HTR-8/SVneo (cell line): ENCODE data around the gene TNIK.

Experiments
- DNase-seq: peaks from one replicate; pipeline ENCODE4 v3.0.0; 2011; ENCODE audit warnings: low spot score, mixed read lengths; ENCODE audit not compliant: insufficient read length
- FAIRE-seq: peaks from 2 replicates; lab custom pipeline; 2011; peaks lifted over from hg19 to GRCh38; lab: Jason Lieb, UNC

The TNIK gene

DNA sequence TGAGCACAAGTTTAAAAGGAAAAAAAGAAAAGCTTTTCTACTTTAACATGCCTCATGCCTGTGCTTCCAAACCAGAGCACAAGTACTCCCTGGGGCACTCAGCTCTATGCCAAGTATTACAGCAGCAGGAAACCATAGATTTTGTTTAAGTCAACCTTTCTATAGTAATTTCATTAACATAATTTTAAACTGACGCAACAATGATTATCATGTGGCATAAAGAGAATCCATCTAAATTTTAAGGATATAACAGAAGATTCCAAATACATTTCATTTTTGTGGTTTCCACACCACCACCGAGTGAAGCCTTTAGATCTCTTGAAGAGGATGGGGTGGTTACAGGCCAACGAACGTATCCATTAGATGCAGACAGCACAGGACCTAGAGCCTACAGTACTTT lies 112.1 kb downstream of the TNIK start:
- no peak for DNase-seq
- no peak for FAIRE-seq

DNA sequence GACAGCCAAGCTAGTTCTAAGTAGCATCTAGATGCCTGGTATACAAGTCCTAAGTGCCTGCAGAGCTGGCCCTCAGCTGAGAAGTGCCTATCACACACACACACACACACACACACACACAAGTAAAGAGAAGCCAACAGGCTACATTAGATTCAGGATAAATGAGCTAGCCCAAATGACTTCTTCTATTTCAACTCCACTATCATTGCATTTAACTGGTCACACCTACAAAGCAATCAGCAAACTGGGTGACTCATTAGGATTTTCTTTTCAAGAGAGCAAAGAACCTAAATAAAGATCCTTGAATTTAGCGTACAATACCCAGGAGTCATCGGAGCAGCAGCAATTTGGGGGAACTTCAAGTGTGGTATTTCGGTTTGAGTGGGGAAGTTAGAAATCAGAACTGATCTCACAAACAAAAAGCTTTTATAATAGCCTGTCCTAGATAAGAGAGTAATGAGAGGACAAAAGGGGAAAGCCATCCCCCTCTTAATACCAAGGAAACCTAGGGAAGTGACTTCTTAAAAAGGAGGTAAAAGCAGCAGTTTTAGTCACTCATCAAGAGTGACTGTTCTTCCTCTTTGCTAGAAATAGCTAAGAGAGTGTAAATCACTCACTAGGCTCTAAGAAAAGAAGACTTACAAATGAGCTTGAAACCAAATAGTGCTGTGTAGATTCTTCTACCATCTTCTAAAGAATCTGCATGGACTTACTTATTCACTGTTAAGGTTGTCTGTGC lies 112.7 kb downstream of the TNIK start:
- FAIRE-seq = no peak

DNA sequence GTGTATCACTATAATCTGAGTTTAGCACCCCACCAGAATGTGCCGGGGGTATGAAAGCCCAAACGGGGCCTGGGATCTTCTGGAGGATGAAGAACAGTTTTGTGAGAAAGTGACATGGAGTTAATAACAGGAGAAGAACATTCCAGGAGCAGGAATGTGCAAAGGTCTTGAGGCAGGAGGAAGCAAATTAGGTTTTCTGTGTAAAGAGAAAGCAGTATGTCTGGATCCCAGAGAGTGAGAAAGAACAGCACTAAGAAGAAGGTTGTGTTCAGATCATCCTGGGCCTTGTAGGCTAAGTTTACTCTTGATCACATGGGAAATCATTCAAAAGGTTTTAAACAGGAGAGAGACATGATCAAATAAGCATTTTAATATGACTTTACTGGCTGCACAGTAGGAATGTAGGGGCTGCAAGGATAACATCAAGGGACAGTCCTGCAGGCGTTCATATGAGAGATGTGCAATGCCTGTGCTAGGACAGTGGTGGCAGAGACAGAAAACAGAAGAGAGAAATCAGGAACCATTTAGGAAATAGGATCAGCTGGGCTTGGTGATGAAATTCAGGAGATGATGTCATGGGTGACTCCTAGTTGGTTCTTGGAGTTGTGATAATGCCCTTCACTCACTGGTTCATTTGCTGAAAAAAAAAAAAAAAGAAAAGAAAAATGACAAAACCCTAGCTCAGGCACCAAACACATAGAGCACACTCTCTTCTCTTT lies 113.5 kb downstream of the TNIK start:
- no peak for FAIRE-seq
- no peak for DNase-seq

More for the DNA sequence above, 112.7 kb downstream of the TNIK start:
- no peak for DNase-seq

DNA sequence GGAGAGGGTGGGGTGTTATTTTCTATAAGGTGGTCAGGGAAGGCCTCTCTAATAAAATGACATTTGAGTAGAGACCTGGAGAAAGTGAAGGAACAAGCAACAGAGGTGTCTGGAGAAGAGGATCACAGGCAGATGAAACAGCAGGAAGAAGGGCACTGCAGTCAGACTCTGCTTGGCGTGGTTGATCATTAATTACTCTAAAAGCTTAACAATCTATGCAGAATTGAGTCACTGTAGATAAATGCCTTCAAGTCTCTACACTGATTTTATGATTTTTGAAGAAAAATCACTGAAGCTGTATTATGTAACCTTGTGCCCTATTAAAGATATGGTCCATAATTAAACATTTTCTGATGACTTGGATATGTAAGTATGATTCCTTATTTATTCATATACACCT lies 114.2 kb downstream of the TNIK start:
- FAIRE-seq (no peak), DNase-seq (no peak)

DNA sequence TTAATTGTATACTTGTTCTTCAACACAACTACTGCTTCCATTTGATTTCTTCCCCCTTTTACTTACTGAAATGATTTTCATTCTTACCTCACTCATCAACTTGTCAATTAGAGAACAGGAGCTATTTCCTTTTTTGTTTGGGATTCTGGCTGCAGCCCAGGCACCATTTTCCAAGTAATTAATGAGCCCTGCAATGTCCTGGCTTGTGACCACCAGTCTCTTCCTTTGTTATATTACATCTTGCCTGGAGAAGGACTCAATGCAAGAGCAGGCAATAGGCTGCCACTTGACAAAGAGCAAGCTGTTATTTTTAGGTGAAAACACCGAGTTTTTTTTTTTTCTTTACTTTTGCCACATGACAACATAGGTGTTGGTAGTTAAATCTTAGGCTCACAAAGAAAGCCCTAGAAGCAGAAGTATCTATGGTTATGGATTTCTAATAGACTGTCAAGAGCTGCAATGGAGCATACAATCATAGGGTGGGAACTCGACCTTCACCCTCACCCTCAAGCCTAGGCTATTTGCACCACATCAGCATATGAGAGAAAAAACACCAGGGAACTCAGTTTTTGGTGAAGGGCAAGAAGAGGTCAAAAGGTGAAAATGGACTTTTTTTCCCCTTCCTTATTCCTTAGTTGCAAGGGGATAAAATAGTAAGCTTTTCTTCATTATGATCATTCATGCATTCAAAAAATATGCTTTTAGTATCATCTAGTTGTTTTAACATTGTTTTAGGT lies 114.9 kb downstream of the TNIK start:
- FAIRE-seq (no peak), DNase-seq (no peak)

DNA sequence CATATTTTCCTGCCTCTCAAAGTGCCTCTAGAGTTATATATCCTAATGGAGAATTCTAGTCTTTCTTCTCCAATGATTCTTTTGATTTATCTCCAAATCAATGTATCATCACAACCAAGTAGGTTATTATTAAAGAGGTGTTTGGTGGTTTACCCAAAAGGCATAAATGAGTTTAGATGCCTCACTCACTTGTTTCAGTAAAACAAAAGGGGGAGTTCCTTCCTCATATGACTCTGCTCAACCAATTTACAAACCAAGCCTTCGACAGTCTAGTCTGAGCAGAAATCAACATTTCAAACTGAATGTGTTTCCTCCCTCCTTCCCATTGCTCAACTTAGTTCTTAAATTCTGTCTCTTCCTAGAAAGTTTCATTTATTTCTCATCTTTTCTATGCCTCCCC lies 116.5 kb downstream of the TNIK start:
- FAIRE-seq (no peak), DNase-seq (no peak)

DNA sequence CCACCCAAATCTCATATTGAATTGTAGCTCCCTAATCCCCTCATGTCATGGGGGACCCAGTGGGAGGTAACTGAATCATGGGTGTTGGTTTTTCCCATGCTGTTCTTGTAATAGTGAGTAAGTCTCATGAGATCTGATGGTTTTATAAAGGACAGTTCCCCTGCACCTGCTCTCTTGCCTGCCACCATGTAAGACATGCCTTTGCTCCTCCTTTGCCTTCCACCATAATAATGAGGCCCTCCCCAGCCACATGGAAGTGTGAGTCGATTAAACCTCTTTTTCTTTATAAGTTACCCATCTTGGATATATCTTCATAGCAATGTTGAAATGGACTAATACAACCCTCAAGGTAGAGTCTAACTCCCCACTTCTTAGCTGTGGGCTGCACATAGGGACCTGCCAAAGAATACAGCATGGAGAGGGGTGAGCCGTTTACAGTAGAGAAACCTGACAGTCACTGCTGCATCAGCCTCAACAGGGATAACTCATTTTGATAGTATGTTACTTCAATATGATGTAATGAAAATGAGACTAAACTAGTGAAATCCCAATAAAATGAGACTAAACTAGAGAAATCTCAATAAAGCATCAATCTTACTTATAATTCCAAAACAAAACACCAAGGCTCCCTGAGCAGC lies 117.3 kb downstream of the TNIK start:
- DNase-seq = no peak
- FAIRE-seq = no peak

DNA sequence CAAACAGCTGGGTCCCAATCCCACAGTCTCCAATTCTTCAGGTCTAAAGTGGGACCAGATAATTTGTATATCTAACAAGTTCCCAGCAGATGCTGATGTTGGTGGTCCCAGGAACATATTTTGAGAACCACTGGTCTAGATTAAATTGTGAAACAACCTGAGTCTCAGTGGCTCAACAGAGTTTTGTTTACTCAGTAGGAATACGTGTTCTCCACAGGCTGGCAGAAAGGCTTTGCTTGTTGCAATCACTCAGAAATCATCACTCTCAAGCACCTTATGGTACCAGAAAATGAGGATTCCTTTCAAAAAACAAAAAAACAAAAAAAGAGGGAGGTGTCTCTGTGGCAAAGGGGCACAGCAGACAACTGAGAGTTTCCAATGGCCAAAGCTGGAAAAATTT lies 118.0 kb downstream of the TNIK start:
- no peak for FAIRE-seq

DNA sequence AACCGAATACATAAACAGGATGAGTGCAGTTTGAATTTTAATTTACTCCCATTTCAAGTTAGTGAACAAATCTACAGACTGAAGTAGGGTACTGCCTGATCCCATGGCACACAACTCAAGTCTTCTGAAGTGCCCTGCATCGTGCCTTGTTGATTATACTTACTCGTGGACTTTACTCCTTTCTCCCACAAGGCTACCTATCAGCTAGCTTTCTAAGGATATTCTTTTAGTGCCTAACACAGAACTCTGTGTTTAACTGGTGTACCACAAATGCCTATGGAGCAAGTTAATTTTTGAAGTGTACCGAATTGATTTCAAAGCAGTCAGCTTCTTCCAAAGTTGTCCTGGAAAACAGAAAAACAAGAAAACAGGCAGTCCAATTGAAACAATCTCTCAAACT lies 119.8 kb downstream of the TNIK start:
- no peak for DNase-seq

More for the DNA sequence above, 118.0 kb downstream of the TNIK start:
- no peak for DNase-seq

DNA sequence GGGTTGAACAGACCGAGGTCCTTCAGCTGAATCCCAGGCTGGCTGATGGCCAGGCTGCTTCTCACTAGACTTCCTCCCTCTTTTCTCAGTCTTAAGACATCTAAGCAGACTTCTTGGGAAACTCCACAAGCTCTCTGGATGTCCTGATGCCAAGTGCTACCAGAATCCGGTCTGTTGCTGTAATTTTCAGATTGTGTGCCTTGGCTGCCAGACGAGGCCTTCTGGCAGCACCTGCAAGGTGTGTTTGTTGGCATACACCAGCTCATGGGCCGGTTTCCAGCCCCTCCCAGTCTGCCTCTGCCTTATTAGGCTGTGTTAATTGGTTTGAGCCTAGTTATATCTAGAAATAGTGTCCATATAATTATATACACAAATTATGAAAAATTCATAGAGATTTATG lies 120.6 kb downstream of the TNIK start:
- FAIRE-seq (no peak), DNase-seq (no peak)

More for the DNA sequence above, 119.8 kb downstream of the TNIK start:
- no peak for FAIRE-seq

DNA sequence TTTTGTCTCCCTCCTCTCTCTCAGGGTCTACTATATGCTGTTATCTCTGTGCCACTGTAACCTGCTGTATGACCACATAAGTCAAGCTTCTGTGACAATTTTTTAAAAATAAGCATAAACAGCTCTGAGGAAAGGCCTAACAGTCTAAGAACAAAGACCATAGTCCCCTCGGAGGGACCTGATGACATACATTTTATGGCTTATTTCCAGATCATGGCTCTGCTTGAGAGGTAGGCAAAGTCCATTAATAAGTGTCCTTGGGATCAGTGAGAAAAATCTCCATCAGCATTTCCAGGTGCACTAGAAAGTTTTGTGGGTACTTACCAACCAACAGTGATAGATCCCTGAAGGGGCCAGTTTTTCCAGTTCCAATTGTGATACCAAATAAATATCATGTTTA lies 123.8 kb downstream of the TNIK start:
- no peak for FAIRE-seq

DNA sequence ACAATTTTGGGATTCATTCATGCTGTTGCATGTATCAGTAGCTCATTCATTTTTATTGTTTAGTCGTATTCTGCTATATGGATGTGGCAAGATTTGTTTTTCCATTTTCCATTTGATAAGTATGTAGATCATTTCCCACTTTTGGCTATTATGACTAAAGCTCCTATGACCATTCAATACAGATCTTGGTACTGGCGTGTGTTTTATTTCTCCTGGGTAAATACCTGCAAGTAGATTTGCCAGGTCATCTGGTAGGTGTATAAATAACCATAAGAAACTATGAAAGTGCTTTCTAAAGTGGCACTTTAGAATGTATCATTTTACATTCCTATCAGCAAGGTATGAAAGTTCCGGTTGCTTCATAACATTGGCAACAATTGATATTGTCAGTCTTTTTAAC lies 124.6 kb downstream of the TNIK start:
- FAIRE-seq = no peak

More for the DNA sequence above, 123.8 kb downstream of the TNIK start:
- DNase-seq = no peak

DNA sequence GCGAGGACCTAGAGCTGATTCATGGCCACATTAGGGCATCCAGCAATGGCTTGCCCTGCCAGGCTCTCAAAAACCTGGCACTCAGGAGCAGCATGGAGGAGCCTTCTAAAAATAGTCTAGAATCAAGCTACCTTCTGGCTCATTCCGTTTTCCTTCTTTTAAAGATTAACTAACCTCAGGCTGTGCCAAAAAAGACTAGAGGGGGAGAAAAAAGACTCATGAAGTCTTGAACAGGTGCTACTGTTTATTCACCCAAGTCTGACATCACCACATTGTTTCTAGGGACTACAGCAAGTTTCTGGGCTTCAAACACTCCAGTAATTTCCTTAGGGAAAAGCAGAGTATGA lies 125.8 kb downstream of the TNIK start:
- DNase-seq (no peak), FAIRE-seq (no peak)

More for the DNA sequence above, 124.6 kb downstream of the TNIK start:
- no peak for DNase-seq

DNA sequence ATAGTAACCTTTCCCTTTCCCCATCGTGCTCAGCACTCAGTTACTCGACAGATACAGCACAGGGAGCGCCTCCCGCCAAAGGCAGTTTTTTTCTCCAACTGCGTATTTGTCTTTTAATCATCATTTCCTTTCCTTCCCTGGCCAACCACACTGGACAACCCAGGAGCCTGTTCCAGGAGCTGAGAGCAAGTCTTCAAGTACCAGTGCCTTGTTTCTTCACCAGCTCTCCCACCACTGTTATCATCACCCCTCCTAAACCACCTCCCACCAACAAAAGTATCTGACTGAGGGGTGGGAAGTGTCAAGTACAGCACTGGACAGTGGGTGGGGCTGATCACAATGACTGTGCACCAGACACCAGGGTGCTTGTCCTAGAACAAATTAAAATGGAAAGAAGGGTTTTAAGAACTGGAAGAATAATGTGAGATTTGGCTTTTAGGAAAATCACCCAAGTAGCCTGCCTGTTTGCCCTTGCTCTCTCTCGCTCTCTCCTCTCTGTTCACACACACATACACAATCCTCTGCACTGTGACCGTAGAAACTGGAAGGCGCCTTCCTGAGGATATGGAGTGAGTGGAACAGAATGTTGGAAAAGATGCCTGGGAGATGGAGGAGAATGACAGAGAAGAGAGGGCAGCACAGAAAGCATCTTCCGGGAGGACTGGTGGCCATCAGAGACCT lies 126.3 kb downstream of the TNIK start:
- FAIRE-seq = no peak
- DNase-seq = no peak

DNA sequence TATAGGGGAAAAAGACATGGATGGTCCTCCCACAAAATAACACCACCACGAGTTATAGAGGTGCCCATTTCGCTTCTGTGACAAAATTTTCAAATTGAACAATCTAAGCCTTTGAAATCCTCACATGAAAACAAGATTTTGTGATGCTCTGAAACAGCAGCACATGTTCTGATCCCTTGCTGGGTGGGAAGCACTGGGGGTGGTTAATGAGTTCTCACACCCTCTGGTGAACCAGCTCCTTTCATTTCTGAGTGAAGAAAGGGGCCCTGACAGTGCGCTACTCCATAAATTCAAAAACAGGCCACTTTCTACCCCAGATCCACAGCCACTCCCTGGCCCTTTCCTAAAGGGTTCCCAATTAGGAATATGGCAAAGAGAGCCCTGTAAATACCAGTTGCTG lies 129.3 kb downstream of the TNIK start:
- DNase-seq = no peak
- no peak for FAIRE-seq

DNA sequence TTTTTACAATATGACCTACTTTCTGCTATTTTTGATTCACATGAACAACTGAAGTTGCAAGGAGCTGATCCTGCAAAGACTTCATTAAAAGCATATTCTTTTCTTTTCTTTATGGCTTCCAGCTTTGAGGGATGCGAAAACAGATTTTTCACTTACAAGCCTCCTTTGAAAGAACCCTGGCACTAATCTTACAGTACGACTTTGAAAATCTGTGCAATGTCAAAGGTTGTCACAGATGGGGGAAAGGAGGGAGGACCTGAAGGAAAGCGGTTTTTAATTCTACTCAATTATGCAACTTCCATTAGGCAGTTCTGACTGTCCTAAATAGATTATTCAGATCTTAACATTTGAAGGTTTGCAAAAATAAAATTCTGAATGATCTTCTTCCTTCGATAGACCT lies 130.5 kb downstream of the TNIK start:
- no peak for DNase-seq

DNA sequence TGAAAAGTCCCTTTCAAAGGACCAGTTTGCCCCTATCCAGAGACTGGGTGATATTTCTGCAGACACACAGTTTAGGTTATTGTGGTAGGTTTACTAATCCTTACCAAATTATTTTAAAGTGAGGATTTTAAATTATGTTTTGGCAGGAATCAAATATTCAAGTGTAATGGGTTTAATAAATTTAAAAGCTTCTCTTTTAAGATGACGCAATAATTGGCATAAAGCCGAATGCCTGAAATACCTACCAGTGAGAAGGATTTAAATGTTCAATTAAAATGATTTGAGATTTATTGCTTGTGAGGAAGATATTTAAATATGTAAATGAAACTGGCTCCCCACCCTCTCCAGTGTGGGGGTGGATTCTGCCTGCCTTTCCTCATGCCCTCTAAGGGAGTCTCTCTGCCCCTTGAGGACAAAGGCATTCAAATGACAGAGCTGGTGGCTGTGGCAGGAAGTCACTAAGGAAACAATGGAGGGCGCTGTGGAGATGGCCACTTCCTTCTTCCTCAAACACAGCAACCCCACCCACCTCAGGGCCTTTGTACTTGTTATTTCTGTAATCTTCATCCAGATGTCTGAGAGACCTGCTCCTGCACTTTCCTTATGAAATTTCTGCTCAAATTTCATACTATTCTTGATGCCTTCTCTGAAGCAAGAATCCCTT lies 131.7 kb downstream of the TNIK start:
- DNase-seq (no peak), FAIRE-seq (no peak)

More for the DNA sequence above, 130.5 kb downstream of the TNIK start:
- FAIRE-seq = no peak

DNA sequence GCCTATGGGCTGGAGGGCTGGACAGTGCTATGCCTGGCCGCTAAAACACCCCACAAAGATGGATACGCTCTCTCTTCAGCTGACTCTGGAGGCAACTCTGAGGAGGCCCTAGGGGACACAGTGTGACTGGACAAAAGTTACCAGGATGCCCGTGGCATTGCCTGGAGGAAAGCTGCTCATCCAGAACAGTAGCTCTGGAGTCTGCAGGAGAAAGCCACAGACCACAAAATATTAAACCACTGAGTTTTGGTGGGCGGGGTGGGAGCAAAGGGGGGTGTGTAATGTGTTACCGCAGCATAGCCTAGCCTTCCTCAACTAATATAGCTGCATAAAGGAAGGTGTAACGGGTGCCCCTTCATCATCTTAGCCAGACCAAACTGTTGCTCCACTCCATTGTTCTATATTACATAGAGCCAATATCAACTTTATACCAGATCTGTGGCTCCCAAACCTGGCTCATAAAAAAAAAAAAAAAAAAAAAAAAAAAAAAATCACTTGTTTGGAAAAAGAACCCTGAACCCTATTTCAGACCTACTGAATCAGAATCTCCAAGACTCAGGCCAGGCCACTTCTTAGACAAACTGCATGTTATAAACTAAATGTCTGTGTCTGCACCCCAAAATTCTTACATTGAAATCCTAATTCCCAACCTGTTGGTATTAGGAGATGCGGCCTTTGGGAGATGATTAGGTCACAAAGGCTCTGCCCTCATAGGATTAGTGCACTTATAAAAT lies 132.6 kb downstream of the TNIK start:
- DNase-seq (no peak), FAIRE-seq (no peak)
